Body of pancreas (tissue), 4 donors: ENCODE measurements around the gene ZAP70.

Experiments used
- POLR2A ChIP-seq, 3 donors: fragments of 450-650 bp; IDR thresholded peaks; one replicate each; pipeline ENCODE4 v1.6.1; 2016; ENCODE audit warnings: antibody characterized with exemption in 3 of 3, mild to moderate bottlenecking in 2 of 3
- TF ChIP-seq, protein P1 (sequence below), 7 experiments: fragments of 450-650 bp in 4 of 7; fragments of 200-600 bp in 3 of 7; sonication (generic) in 3 of 7; IDR thresholded peaks; one replicate each; pipeline ENCODE4 v1.5.1; 2016 to 2019; ENCODE audit warnings: antibody characterized with exemption in 7 of 7

DNA sequence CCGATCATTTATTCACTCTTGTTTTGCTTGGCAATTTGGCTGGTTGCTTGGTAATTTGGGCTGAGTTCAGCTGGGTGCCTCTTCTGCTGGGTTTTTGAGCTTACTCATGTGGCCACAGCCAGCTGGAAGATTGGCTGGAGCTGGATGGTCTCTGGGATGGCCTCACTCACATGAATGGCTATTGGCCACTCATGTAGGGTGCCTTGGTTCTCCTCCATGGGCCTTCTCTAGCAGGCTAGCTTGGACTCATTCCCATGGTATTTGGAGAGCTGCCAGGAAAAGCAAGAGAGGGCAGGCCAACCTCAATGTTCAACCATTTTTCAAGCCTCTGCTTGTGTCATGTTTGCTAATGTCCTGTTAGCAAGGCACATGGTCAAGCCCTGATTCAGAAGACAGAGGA, 16.9 kb downstream of the ZAP70 start:
- TF ChIP-seq, protein P1, sequence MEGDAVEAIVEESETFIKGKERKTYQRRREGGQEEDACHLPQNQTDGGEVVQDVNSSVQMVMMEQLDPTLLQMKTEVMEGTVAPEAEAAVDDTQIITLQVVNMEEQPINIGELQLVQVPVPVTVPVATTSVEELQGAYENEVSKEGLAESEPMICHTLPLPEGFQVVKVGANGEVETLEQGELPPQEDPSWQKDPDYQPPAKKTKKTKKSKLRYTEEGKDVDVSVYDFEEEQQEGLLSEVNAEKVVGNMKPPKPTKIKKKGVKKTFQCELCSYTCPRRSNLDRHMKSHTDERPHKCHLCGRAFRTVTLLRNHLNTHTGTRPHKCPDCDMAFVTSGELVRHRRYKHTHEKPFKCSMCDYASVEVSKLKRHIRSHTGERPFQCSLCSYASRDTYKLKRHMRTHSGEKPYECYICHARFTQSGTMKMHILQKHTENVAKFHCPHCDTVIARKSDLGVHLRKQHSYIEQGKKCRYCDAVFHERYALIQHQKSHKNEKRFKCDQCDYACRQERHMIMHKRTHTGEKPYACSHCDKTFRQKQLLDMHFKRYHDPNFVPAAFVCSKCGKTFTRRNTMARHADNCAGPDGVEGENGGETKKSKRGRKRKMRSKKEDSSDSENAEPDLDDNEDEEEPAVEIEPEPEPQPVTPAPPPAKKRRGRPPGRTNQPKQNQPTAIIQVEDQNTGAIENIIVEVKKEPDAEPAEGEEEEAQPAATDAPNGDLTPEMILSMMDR (IDR thresholded peaks at IDR 0.05) = no peak
- TF ChIP-seq POLR2A (IDR thresholded peaks at IDR 0.05) = no peak
